H1 (cell line): ENCODE measurements around the gene ADGRB3.

Source experiments
- EP300 ChIP-seq, 2 experiments: IDR thresholded peaks; 1 replicate in 1 of 2; 2 replicates in 1 of 2; pipeline ENCODE4 v1.6.1; 2011 to 2012; ENCODE audit warnings: low read depth in 2 of 2, low read length in 2 of 2, mild to moderate bottlenecking in 2 of 2, borderline replicate concordance in 1 of 2, inconsistent platforms in 1 of 2, moderate library complexity in 1 of 2
- HDAC2 ChIP-seq, 2 experiments: fragments of 300-600 bp in 1 of 2; sonication (generic) in 1 of 2; IDR thresholded peaks; 2 replicates each; pipeline ENCODE4 v1.6.1; 2011 to 2012; ENCODE audit warnings: low read depth in 2 of 2, low read length in 2 of 2, mild to moderate bottlenecking in 2 of 2, moderate library complexity in 2 of 2, borderline replicate concordance in 1 of 2, inconsistent platforms in 1 of 2
- SP1 ChIP-seq: IDR thresholded peaks from 2 replicates; pipeline ENCODE4 v1.6.1; 2011; ENCODE audit warnings: low read depth, low read length
- TF ChIP-seq, protein P1 (sequence below), 3 experiments: IDR thresholded peaks; 1 replicate in 2 of 3; 2 replicates in 1 of 3; pipeline versions ENCODE4 v1.5.1 to v1.6.1; 2011; ENCODE audit warnings: low read length in 3 of 3, mild to moderate bottlenecking in 3 of 3, inconsistent platforms in 2 of 3, low read depth in 1 of 3, moderate library complexity in 1 of 3; ENCODE audit not compliant: insufficient read depth in 1 of 3; ENCODE audit errors: control extremely low read depth in 1 of 3

DNA sequence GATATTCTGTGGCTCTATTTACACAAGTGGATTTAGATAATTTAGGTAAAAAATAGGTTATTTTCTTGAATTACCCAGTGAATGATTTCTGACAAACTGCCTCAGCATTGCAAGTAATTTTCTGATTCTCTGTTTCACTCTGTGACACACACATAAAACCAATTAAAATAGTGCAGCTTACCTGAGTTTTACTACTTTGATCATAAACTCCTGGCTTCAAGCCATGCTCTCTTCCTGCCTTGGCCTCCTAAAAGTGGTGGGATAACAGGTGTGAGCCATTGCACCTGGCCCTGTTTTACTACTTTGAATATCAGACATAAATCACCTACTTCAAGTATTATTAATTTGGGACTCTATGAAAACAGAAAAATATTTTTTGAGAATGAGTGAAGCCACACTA lies 462.9 kb downstream of the ADGRB3 start:
- TF ChIP-seq, protein P1, sequence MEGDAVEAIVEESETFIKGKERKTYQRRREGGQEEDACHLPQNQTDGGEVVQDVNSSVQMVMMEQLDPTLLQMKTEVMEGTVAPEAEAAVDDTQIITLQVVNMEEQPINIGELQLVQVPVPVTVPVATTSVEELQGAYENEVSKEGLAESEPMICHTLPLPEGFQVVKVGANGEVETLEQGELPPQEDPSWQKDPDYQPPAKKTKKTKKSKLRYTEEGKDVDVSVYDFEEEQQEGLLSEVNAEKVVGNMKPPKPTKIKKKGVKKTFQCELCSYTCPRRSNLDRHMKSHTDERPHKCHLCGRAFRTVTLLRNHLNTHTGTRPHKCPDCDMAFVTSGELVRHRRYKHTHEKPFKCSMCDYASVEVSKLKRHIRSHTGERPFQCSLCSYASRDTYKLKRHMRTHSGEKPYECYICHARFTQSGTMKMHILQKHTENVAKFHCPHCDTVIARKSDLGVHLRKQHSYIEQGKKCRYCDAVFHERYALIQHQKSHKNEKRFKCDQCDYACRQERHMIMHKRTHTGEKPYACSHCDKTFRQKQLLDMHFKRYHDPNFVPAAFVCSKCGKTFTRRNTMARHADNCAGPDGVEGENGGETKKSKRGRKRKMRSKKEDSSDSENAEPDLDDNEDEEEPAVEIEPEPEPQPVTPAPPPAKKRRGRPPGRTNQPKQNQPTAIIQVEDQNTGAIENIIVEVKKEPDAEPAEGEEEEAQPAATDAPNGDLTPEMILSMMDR (IDR thresholded peaks at IDR 0.05; ENCODE audit: control extremely low read depth in 1 of 3, insufficient read depth in 1 of 3, low read depth in 1 of 3, low read length in 3 of 3), result no peak
- TF ChIP-seq SP1 (no peak), HDAC2 (IDR thresholded peaks at IDR 0.05; ENCODE audit: borderline replicate concordance in 1 of 2, low read depth in 2 of 2, low read length in 2 of 2) (no peak), EP300 (IDR thresholded peaks at IDR 0.05; ENCODE audit: borderline replicate concordance in 1 of 2, low read depth in 2 of 2, low read length in 2 of 2) (no peak)
